Tibial artery (tissue), 4 donors: ENCODE results near the gene SCNN1A.

Source experiments
- DNase-seq, 2 donors: peaks; one replicate each; pipeline ENCODE4 v3.0.0-alpha.2; 2019
- H3K27ac ChIP-seq, 2 donors: fragments of 200-600 bp; sonication (generic) in 1 of 2; 1 replicate in 1 of 2; 2 replicates in 1 of 2; pipeline ENCODE4 v1.5.1; 2018 to 2019; ENCODE audit warnings: mild to moderate bottlenecking in 1 of 2
- H3K27me3 ChIP-seq, 2 donors: fragments of 200-600 bp; sonication (generic) in 1 of 2; one replicate each; pipeline versions ENCODE4 v1.5.1 to v1.6.0; 2016 to 2019
- H3K36me3 ChIP-seq, 3 donors: fragments of 200-600 bp; sonication (generic) in 2 of 3; one replicate each; pipeline ENCODE4 v1.5.1; 2016 to 2019; ENCODE audit warnings: mild to moderate bottlenecking in 2 of 3
- H3K4me1 ChIP-seq, 4 donors: fragments of 200-600 bp; sonication (generic) in 2 of 4; 1 replicate in 3 of 4; 2 replicates in 1 of 4; pipeline ENCODE4 v1.5.1; 2016 to 2019
- H3K4me3 ChIP-seq, 2 donors: fragments of 200-600 bp; sonication (generic) in 1 of 2; 1 replicate in 1 of 2; 2 replicates in 1 of 2; pipeline ENCODE4 v1.5.1; 2018 to 2019; ENCODE audit warnings: mild to moderate bottlenecking in 2 of 2
- H3K9me3 ChIP-seq, 3 donors: fragments of 200-600 bp; sonication (generic) in 1 of 3; one replicate each; pipeline ENCODE4 v1.5.1; 2016 to 2019
- CTCF ChIP-seq, 2 experiments: fragments of 200-600 bp in 1 of 2; fragments of 450-650 bp in 1 of 2; IDR thresholded peaks; one replicate each; pipeline ENCODE4 v1.5.1; 2017 to 2019; ENCODE audit warnings: antibody characterized with exemption in 2 of 2, mild to moderate bottlenecking in 1 of 2, moderate library complexity in 1 of 2
- intact Hi-C: fragments of 100-400 bp; cut with DNase I; formaldehyde crosslinking; loops from one replicate; pipeline ENCODE4 v1.15.0; 2023; ENCODE audit warnings: low total_unique reads

SCNN1A gene

GRCh38 chr12:6335451-6336078 is 39.8 kb downstream of the SCNN1A start:
- no peaks in the 10 kb centered on the region for H3K9me3 ChIP-seq
- peaks cover 0 to 79% (median 71%) of the 10 kb centered on the region in 4 donors for H3K4me1 ChIP-seq
- no peaks in the 10 kb centered on the region for H3K27me3 ChIP-seq
- intact Hi-C loops = loop anchor here (5.0 kb wide), 2 partner anchors 47 to 132 kb away; partner anchors contain the start of gene LTBR
- H3K27ac ChIP-seq = peak overlapping the region; percentile 99
- DNase-seq = peak; percentile 85 to 89
- peak overlapping the region; percentile 97 to 99 for H3K4me3 ChIP-seq
- TF ChIP-seq CTCF (IDR thresholded peaks at IDR 0.05) = peak; percentile 45 to 54
- H3K36me3 ChIP-seq = peaks cover 39 to 49% (median 42%) of the 10 kb centered on the region in 3 donors

GRCh38 chr12:6334940-6335450 is 40.4 kb downstream of the SCNN1A start:
- no peak for TF ChIP-seq CTCF (IDR thresholded peaks at IDR 0.05)

GRCh38 chr12:6334359-6334758 is 41.0 kb downstream of the SCNN1A start:
- intact Hi-C loops = no loop called here
- no peak for TF ChIP-seq CTCF (IDR thresholded peaks at IDR 0.05)
- Histone ChIP-seq H3K4me3 (no peak overlapping the region), H3K27ac (peak overlapping the region; percentile 99), H3K27me3 (no peaks in the 10 kb centered on the region), H3K36me3 (peaks cover 52 to 61% (median 54%) of the 10 kb centered on the region in 3 donors), H3K9me3 (no peaks in the 10 kb centered on the region), H3K4me1 (peaks cover 0 to 85% (median 70%) of the 10 kb centered on the region in 4 donors)
- DNase-seq = no peak

More at GRCh38 chr12:6334940-6335450, 40.4 kb downstream of the SCNN1A start:
- Histone ChIP-seq H3K9me3 (no peaks in the 10 kb centered on the region), H3K4me3 (peak overlapping the region; percentile 97 to 99), H3K27ac (peak overlapping the region; percentile 99), H3K4me1 (peaks cover 0 to 84% (median 73%) of the 10 kb centered on the region in 4 donors), H3K36me3 (peaks cover 45 to 55% (median 48%) of the 10 kb centered on the region in 3 donors), H3K27me3 (no peaks in the 10 kb centered on the region)
- intact Hi-C loops = loop anchor here (5.0 kb wide), 2 partner anchors 47 to 132 kb away; partner anchors contain the start of gene LTBR
- DNase-seq = no peak

- no peak overlapping the region for H3K4me3 ChIP-seq
- H3K4me1 ChIP-seq = peaks cover 0 to 77% (median 64%) of the 10 kb centered on the region in 4 donors
- peaks cover 59 to 66% (median 62%) of the 10 kb centered on the region in 3 donors for H3K36me3 ChIP-seq
Observed at GRCh38 chr12:6333566-6333965, 41.8 kb downstream of the SCNN1A start.

GRCh38 chr12:6333029-6333428 is 42.3 kb downstream of the SCNN1A start:
- Histone ChIP-seq H3K27me3 (no peaks in the 10 kb centered on the region), H3K36me3 (peaks cover 65 to 67% (median 67%) of the 10 kb centered on the region in 3 donors), H3K9me3 (no peaks in the 10 kb centered on the region), H3K27ac (no peak overlapping the region), H3K4me1 (peaks cover 0 to 76% (median 61%) of the 10 kb centered on the region in 4 donors), H3K4me3 (no peak overlapping the region)
- no peak for TF ChIP-seq CTCF (IDR thresholded peaks at IDR 0.05)
- no peak for DNase-seq
- intact Hi-C loops = no loop called here

More at GRCh38 chr12:6333566-6333965, 41.8 kb downstream of the SCNN1A start:
- TF ChIP-seq CTCF (IDR thresholded peaks at IDR 0.05) = no peak
- no peaks in the 10 kb centered on the region for H3K27me3 ChIP-seq
- H3K27ac ChIP-seq = peak overlapping the region; percentile 99
- no peaks in the 10 kb centered on the region for H3K9me3 ChIP-seq
- DNase-seq = no peak
- intact Hi-C loops = no loop called here
